ENCODE results near the gene AIPL1. TPM values are rescaled to one million over a fixed set of nuclear protein-coding genes. Genes with fewer than 3 reads are reported as not detected.

AIPL1 gene
- total and polyA plus RNA-seq, 2 of the 4 experiments (the other 2 are of a cell fraction) = not detected

GRCh38 chr17:6462692-6463091, 27.8 kb upstream of the AIPL1 start:
- ATAC-seq (ENCODE audit: low read depth) (no peak), DNase-seq (no peak)
- no peak overlapping the region for H3K9ac ChIP-seq (ENCODE audit: low read depth, low read length)
- H3K27me3 ChIP-seq (ENCODE audit: control insufficient read depth, insufficient read depth, low read length) = no peaks in the 10 kb centered on the region
- H3K14ac ChIP-seq (replicated peaks; ENCODE audit: low read depth, low read length) = no peak overlapping the region
- no TSS peak for BruUV-seq (replicated peaks)
- H3K9me1 ChIP-seq (ENCODE audit: insufficient read depth, low read length) = no peaks in the 10 kb centered on the region; the same call in 1 of the 2 replicates
- H3K27ac ChIP-seq (ENCODE audit: insufficient read depth, low read length) = no peak overlapping the region
- H2BK120ac ChIP-seq (ENCODE audit: low read depth, low read length) = no peak overlapping the region
- dilution Hi-C loops (cut with HindIII; ENCODE audit: low sequenced_read_pairs, unreplicated experiment) = no loop called here
- H3K79me1 ChIP-seq (ENCODE audit: low read depth in 1 of 2, low read length in 2 of 2) = no peaks in the 10 kb centered on the region
- H4K91ac ChIP-seq (ENCODE audit: insufficient read depth, low read depth, low read length) = no peak overlapping the region
- no CpG with 5 or more reads among the region's 2 CpGs for WGBS, 2 experiments (ENCODE audit: extremely low coverage in 2 of 2, insufficient read length in 1 of 2)
- H4K20me1 ChIP-seq (ENCODE audit: insufficient read depth, low read length) = no peaks in the 10 kb centered on the region
- POLR2A ChIA-PET (ENCODE audit: unreplicated experiment) = no interaction called here
- H3K4ac ChIP-seq (ENCODE audit: low read depth, low read length) = no peak overlapping the region
- no peak overlapping the region for H4K8ac ChIP-seq (ENCODE audit: low read depth in 2 of 2, low read length in 2 of 2)
- peaks cover 2% of the 10 kb centered on the region; the same call in 1 of the 2 replicates for H3K4me1 ChIP-seq (ENCODE audit: control insufficient read depth, insufficient read depth, low read length)
- H3K36me3 ChIP-seq (ENCODE audit: control insufficient read depth, insufficient read depth, low read length) = no peaks in the 10 kb centered on the region
- no peak overlapping the region for H4K5ac ChIP-seq (ENCODE audit: low read depth, low read length)
- in situ Hi-C loops (cut with MboI; ENCODE audit: low sequenced_read_pairs) = no loop called here
- H3K9me3 ChIP-seq (ENCODE audit: control insufficient read depth, insufficient read depth, low read length) = peaks cover 2% of the 10 kb centered on the region; the same call in 1 of the 2 replicates
- H3K23ac ChIP-seq (ENCODE audit: low read depth, low read length) = no peak overlapping the region
- no peak overlapping the region for H3K18ac ChIP-seq (ENCODE audit: low read depth, low read length)
- H2AK9ac ChIP-seq (replicated peaks; ENCODE audit: low read depth, low read length, poor library complexity) = no peak overlapping the region
- no peak overlapping the region for H3K56ac ChIP-seq (ENCODE audit: extremely low read depth, insufficient read depth, low read length)
- intact Hi-C loops (cut with micrococcal nuclease) = no loop called here
- TF ChIP-seq CEBPB (IDR thresholded peaks at IDR 0.05; ENCODE audit: low read depth, low read length) = no peak
- TF ChIP-seq FOS (IDR thresholded peaks at IDR 0.05; ENCODE audit: low read depth, low read length) = no peak
- CTCF ChIA-PET = no interaction called here
- H2AFZ ChIP-seq (replicated peaks; ENCODE audit: low read length, poor library complexity) = no peak overlapping the region
- no peak overlapping the region for H3K4me3 ChIP-seq (ENCODE audit: insufficient read depth, low read depth, low read length)
- H3K4me2 ChIP-seq (ENCODE audit: low read depth, low read length) = no peak overlapping the region
- no peak overlapping the region for H2BK15ac ChIP-seq (ENCODE audit: low read depth, low read length)
- no peak overlapping the region for H2BK5ac ChIP-seq (ENCODE audit: low read depth, low read length, poor library complexity, severe bottlenecking)
- H2AK5ac ChIP-seq (ENCODE audit: low read depth, low read length) = no peak overlapping the region
- H2BK20ac ChIP-seq (ENCODE audit: low read depth, low read length) = no peak overlapping the region
